GM12864 (cell line): ENCODE results near the gene MSI2.

Source experiments
- DNase-seq: peaks from one replicate; pipeline ENCODE4 v3.0.0-alpha.2; 2011; ENCODE audit warnings: low read depth
- H3K4me3 ChIP-seq: 2 replicates; pipeline ENCODE4 v1.5.1; 2011; ENCODE audit warnings: mild to moderate bottlenecking, low read depth, low read length, control low read depth
- CTCF ChIP-seq: IDR thresholded peaks from 2 replicates; pipeline ENCODE4 v1.5.1; 2011; ENCODE audit warnings: low read depth, mild to moderate bottlenecking, moderate library complexity, low read length, control low read depth, inconsistent platforms; ENCODE audit errors: missing control alignments

The MSI2 gene

GRCh38 chr17:57453841-57454425 lies 197.6 kb downstream of the MSI2 start:
- no peak for TF ChIP-seq CTCF
- DNase-seq: no peak
- H3K4me3 ChIP-seq: no peak overlapping the region

- no peak for TF ChIP-seq CTCF
- H3K4me3 ChIP-seq: no peak overlapping the region
- DNase-seq: no peak
Observed at GRCh38 chr17:57454729-57455062, 198.4 kb downstream of the MSI2 start.

GRCh38 chr17:57455063-57455914 lies 199.0 kb downstream of the MSI2 start:
- no peak overlapping the region for H3K4me3 ChIP-seq
- TF ChIP-seq CTCF: no peak
- peak; percentile 62 for DNase-seq

GRCh38 chr17:57456622-57457021 lies 200.3 kb downstream of the MSI2 start:
- no peak for DNase-seq
- TF ChIP-seq CTCF: no peak
- no peak overlapping the region for H3K4me3 ChIP-seq

- TF ChIP-seq CTCF: no peak
- DNase-seq: no peak
- no peak overlapping the region for H3K4me3 ChIP-seq
Observed at GRCh38 chr17:57457188-57457587, 200.9 kb downstream of the MSI2 start.

GRCh38 chr17:57458718-57459285 lies 202.5 kb downstream of the MSI2 start:
- no peak overlapping the region for H3K4me3 ChIP-seq
- no peak for DNase-seq
- TF ChIP-seq CTCF: no peak
